C4-2B (cell line): Measurements from ENCODE around the gene MAST1.

Experiments used
- ZFX ChIP-seq: fragments of 450-650 bp; IDR thresholded peaks from 2 replicates; pipeline ENCODE4 v1.6.1; 2017
- TF ChIP-seq, protein P1 (sequence below): fragments of 450-650 bp; conservative IDR thresholded peaks from 2 replicates; pipeline ENCODE4 v1.5.1; 2017; ENCODE audit warnings: mild to moderate bottlenecking

DNA sequence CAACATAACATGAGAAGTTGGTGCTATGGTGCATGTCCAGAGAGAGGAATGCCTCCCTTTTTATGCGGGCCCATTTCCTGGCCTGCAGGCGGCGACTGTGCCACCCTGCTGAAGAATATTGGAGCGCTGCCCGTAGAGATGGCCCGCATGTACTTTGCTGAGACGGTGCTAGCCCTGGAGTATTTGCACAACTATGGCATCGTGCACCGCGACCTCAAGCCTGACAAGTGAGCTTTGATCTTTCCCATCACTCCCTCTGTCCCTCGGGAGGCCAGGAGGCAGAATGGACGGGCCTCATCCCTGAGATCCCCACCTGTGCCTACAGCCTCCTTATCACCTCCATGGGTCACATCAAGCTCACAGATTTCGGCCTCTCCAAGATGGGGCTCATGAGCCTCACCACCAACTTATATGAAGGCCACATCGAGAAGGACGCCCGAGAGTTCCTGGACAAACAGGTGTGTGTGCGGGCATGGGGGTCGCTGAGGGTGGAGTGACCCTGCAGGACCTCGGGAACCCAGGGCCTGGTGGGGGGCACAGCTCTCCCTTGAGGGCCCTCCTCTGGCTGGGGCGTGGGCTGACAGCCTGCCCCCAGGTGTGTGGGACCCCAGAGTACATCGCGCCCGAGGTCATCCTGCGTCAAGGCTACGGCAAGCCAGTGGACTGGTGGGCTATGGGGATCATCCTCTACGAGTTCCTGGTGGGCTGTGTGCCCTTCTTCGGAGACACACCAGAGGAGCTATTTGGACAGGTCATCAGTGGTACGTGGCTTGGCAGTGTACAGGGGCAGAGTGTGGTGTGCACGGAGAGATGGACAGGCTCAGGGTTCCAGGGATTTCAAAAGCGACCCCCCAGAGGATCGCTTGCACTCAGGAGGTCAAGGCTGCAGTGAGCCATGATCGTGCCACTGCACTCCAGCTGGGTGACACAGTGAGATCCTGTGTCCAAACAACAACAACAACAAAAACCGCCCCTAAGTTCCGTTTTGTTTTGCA, 26.7 kb downstream of the MAST1 start:
- TF ChIP-seq, protein P1, sequence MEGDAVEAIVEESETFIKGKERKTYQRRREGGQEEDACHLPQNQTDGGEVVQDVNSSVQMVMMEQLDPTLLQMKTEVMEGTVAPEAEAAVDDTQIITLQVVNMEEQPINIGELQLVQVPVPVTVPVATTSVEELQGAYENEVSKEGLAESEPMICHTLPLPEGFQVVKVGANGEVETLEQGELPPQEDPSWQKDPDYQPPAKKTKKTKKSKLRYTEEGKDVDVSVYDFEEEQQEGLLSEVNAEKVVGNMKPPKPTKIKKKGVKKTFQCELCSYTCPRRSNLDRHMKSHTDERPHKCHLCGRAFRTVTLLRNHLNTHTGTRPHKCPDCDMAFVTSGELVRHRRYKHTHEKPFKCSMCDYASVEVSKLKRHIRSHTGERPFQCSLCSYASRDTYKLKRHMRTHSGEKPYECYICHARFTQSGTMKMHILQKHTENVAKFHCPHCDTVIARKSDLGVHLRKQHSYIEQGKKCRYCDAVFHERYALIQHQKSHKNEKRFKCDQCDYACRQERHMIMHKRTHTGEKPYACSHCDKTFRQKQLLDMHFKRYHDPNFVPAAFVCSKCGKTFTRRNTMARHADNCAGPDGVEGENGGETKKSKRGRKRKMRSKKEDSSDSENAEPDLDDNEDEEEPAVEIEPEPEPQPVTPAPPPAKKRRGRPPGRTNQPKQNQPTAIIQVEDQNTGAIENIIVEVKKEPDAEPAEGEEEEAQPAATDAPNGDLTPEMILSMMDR = no peak; the same call in 1 of the 2 replicates
- no peak for TF ChIP-seq ZFX
